ENCODE measurements around the gene ZBTB34. TPM values are rescaled to one million over a fixed set of nuclear protein-coding genes. Genes with fewer than 3 reads are reported as not detected.

The ZBTB34 gene
- total and polyA plus RNA-seq, 9 of the 15 experiments (the other 6 are each of a cell fraction or from before 2014, with no cell fraction given), result 2.7 to 15.6 (median 9.8) TPM

GRCh38 chr9:126860077-126860756, at the start of gene ZBTB34 (continued):
- peak in 1 of 2 experiments; percentile 86; a peak in 2 of 4 replicates for TF ChIP-seq ZNF639 (CRISPR knock-in tag; conservative IDR thresholded peaks at IDR 0.05 in 1 of 2, IDR thresholded peaks at IDR 0.05 in 1 of 2)
- TF ChIP-seq PHF8 (IDR thresholded peaks at IDR 0.05; ENCODE audit: borderline replicate concordance, low read length), result peak; percentile 79; the same call in 1 of the 2 replicates
- TF ChIP-seq NCOA4 (IDR thresholded peaks at IDR 0.05; ENCODE audit: partially characterized antibody), result no peak
- 0 out of 2 replicates have a peak, but pooled peaks have one; percentile 26 for TF ChIP-seq ETV5 (CRISPR knock-in tag; IDR thresholded peaks at IDR 0.05; ENCODE audit: low read depth)
- TF ChIP-seq TBP (optimal IDR thresholded peaks at IDR 0.05; ENCODE audit: low read depth, low read length), result peak; percentile 55
- peak; percentile 45 for TF ChIP-seq U2AF1 (optimal IDR thresholded peaks at IDR 0.05; ENCODE audit: low read depth, low read length)
- TF ChIP-seq ETS1 (conservative IDR thresholded peaks at IDR 0.05; ENCODE audit: control insufficient read depth, low read depth, low read length), result 0 out of 2 replicates have a peak, but pooled peaks have one; percentile 62
- TF ChIP-seq RREB1 (CRISPR knock-in tag; IDR thresholded peaks at IDR 0.05), result 0 out of 2 replicates have a peak, but pooled peaks have one; percentile 48
- TF ChIP-seq ZNF592 (IDR thresholded peaks at IDR 0.05), result 0 out of 2 replicates have a peak, but pooled peaks have one; percentile 23
- peak; percentile 91 for TF ChIP-seq NR2C1 (IDR thresholded peaks at IDR 0.05)
- peak; percentile 92 for TF ChIP-seq NR2C1 (tag; IDR thresholded peaks at IDR 0.05)
- no peak for TF ChIP-seq ZNF707 (CRISPR knock-in tag; conservative IDR thresholded peaks at IDR 0.05)
- peak; percentile 85 for TF ChIP-seq POLR2A (conservative IDR thresholded peaks at IDR 0.05)

Data from K562 (cell line).